Measurements from ENCODE around the gene MORC1.

DNA sequence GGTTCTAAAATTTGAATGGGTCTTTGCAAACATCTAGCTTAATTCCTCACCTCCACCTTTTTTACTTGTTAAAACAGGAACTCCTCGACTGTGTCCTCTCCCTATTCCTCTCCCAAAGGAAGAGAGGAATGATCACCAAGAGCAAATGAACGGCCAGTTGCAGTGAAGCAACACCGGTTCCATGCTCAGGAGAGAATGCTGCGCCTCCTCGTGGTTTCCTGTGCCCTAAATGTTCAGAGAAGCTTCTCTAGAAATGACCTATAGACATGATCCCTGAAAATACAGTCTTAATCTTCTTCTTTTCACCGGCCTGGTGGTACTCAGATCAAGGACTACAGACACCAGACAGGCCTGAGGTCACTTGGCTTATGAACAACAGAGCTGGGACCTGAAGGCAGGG is 99.1 kb downstream of the MORC1 start:
- TF ChIP-seq YY1 (IDR thresholded peaks at IDR 0.05) = no peak
- no peak for TF ChIP-seq GABPA (IDR thresholded peaks at IDR 0.05 in 1 of 2, conservative IDR thresholded peaks at IDR 0.05 in 1 of 2)
- TF ChIP-seq, protein P1, sequence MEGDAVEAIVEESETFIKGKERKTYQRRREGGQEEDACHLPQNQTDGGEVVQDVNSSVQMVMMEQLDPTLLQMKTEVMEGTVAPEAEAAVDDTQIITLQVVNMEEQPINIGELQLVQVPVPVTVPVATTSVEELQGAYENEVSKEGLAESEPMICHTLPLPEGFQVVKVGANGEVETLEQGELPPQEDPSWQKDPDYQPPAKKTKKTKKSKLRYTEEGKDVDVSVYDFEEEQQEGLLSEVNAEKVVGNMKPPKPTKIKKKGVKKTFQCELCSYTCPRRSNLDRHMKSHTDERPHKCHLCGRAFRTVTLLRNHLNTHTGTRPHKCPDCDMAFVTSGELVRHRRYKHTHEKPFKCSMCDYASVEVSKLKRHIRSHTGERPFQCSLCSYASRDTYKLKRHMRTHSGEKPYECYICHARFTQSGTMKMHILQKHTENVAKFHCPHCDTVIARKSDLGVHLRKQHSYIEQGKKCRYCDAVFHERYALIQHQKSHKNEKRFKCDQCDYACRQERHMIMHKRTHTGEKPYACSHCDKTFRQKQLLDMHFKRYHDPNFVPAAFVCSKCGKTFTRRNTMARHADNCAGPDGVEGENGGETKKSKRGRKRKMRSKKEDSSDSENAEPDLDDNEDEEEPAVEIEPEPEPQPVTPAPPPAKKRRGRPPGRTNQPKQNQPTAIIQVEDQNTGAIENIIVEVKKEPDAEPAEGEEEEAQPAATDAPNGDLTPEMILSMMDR (IDR thresholded peaks at IDR 0.05; ENCODE audit: low read depth, low read length, missing input control) = no peak
- TF ChIP-seq RAD21 (IDR thresholded peaks at IDR 0.05) = no peak
- TF ChIP-seq, protein P2, sequence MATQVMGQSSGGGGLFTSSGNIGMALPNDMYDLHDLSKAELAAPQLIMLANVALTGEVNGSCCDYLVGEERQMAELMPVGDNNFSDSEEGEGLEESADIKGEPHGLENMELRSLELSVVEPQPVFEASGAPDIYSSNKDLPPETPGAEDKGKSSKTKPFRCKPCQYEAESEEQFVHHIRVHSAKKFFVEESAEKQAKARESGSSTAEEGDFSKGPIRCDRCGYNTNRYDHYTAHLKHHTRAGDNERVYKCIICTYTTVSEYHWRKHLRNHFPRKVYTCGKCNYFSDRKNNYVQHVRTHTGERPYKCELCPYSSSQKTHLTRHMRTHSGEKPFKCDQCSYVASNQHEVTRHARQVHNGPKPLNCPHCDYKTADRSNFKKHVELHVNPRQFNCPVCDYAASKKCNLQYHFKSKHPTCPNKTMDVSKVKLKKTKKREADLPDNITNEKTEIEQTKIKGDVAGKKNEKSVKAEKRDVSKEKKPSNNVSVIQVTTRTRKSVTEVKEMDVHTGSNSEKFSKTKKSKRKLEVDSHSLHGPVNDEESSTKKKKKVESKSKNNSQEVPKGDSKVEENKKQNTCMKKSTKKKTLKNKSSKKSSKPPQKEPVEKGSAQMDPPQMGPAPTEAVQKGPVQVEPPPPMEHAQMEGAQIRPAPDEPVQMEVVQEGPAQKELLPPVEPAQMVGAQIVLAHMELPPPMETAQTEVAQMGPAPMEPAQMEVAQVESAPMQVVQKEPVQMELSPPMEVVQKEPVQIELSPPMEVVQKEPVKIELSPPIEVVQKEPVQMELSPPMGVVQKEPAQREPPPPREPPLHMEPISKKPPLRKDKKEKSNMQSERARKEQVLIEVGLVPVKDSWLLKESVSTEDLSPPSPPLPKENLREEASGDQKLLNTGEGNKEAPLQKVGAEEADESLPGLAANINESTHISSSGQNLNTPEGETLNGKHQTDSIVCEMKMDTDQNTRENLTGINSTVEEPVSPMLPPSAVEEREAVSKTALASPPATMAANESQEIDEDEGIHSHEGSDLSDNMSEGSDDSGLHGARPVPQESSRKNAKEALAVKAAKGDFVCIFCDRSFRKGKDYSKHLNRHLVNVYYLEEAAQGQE (IDR thresholded peaks at IDR 0.05) = no peak
- no peak for TF ChIP-seq JUND (IDR thresholded peaks at IDR 0.05)
- TF ChIP-seq, protein P3, sequence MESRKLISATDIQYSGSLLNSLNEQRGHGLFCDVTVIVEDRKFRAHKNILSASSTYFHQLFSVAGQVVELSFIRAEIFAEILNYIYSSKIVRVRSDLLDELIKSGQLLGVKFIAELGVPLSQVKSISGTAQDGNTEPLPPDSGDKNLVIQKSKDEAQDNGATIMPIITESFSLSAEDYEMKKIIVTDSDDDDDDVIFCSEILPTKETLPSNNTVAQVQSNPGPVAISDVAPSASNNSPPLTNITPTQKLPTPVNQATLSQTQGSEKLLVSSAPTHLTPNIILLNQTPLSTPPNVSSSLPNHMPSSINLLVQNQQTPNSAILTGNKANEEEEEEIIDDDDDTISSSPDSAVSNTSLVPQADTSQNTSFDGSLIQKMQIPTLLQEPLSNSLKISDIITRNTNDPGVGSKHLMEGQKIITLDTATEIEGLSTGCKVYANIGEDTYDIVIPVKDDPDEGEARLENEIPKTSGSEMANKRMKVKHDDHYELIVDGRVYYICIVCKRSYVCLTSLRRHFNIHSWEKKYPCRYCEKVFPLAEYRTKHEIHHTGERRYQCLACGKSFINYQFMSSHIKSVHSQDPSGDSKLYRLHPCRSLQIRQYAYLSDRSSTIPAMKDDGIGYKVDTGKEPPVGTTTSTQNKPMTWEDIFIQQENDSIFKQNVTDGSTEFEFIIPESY (IDR thresholded peaks at IDR 0.05) = no peak
- TF ChIP-seq, protein P4, sequence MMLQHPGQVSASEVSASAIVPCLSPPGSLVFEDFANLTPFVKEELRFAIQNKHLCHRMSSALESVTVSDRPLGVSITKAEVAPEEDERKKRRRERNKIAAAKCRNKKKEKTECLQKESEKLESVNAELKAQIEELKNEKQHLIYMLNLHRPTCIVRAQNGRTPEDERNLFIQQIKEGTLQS (IDR thresholded peaks at IDR 0.05) = no peak

All from liver (tissue), 3 donors.